ENCODE data around the gene SRGAP1. TPM values are rescaled to one million over a fixed set of nuclear protein-coding genes. Genes with fewer than 3 reads are reported as not detected.

Gene SRGAP1
- total RNA-seq, 1 experiment from 2014 or later, result 65.0 TPM

DNA sequence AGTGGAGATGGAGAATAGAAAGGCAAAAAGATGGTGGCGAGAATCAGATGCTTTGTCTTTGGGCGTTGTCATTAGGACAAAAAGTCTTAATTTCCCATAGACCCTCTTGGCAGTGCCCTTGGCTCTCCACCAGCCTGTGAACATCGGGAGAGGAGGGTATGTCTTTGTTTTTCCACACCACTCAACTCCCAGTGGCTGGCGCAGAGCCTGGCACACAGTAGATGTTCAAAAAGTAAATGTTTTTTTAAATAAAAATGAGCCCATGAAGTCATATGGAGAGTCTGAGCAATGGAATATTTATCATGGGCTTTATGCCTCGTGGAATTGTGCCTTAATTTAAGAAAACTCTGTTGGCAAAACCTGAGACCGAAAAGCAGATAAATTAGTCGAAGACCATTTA lies 90.4 kb downstream of the SRGAP1 start:
- Mint-ChIP-seq H3K4me3 (ENCODE audit: unreplicated experiment) (no peak overlapping the region), H3K27me3 (ENCODE audit: insufficient read depth, unreplicated experiment) (no peaks in the 10 kb centered on the region), H3K9me3 (ENCODE audit: unreplicated experiment) (no peaks in the 10 kb centered on the region), H3K4me1 (ENCODE audit: insufficient read depth, unreplicated experiment) (peaks cover 39% of the 10 kb centered on the region), H3K36me3 (ENCODE audit: insufficient read depth, unreplicated experiment) (peaks cover 22% of the 10 kb centered on the region), H3K27ac (ENCODE audit: low read depth, unreplicated experiment) (peak overlapping the region; percentile 86)
- CTCF ChIA-PET, result interaction anchor here (0.8 kb wide), 1 partner anchor 90 kb away, joined by 3 read pairs; the partner anchor contains the start of gene SRGAP1
- no TSS peak for BruUV-seq (replicated peaks)
- DNase-seq (ENCODE audit: unreplicated experiment), result no peak
- intact Hi-C loops (cut with micrococcal nuclease), result no loop called here
- POLR2A ChIA-PET, result interaction anchor here (0.6 to 0.7 kb wide), 4 partner anchors 17 to 1396 kb away, joined by 3 to 5 read pairs (median 4); no protein-coding TSS in a partner anchor
- TF ChIP-seq CTCF (IDR thresholded peaks at IDR 0.05; ENCODE audit: unreplicated experiment), result no peak

DNA sequence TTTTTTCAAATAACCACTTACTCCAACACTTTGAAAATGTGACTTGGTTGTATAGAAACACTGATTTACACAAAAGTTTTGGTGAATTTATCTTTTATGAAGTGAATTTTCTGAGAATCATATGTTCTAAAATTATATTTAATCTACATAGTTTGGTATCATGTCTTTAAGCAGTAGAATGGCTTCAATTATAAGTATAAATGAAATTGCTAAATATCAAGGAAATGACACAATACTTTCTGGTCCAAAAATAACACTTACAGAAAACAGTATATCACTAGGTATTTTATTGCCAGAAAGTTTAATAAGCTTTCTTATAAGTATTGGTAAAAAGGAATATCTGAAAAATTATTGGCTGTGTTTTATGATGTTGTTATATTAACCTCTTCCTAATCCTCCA lies 90.9 kb downstream of the SRGAP1 start:
- peak overlapping the region; percentile 86 for H3K27ac Mint-ChIP-seq (ENCODE audit: low read depth, unreplicated experiment)
- H3K36me3 Mint-ChIP-seq (ENCODE audit: insufficient read depth, unreplicated experiment), result peaks cover 23% of the 10 kb centered on the region
- no TSS peak for BruUV-seq (replicated peaks)
- H3K4me1 Mint-ChIP-seq (ENCODE audit: insufficient read depth, unreplicated experiment), result peaks cover 42% of the 10 kb centered on the region
- H3K4me3 Mint-ChIP-seq (ENCODE audit: unreplicated experiment), result no peak overlapping the region
- no peaks in the 10 kb centered on the region for H3K27me3 Mint-ChIP-seq (ENCODE audit: insufficient read depth, unreplicated experiment)
- POLR2A ChIA-PET, result interaction anchor here (0.6 to 0.7 kb wide), 3 partner anchors 136 to 1397 kb away, joined by 3 to 5 read pairs (median 4); no protein-coding TSS in a partner anchor
- intact Hi-C loops (cut with micrococcal nuclease), result no loop called here
- no peaks in the 10 kb centered on the region for H3K9me3 Mint-ChIP-seq (ENCODE audit: unreplicated experiment)
- no peak for TF ChIP-seq CTCF (IDR thresholded peaks at IDR 0.05; ENCODE audit: unreplicated experiment)
- DNase-seq (ENCODE audit: unreplicated experiment), result no peak
- CTCF ChIA-PET, result interaction anchor here (0.6 to 1.0 kb wide), 2 partner anchors 91 to 109 kb away, joined by 3 read pairs; partner anchors contain the start of gene SRGAP1

DNA sequence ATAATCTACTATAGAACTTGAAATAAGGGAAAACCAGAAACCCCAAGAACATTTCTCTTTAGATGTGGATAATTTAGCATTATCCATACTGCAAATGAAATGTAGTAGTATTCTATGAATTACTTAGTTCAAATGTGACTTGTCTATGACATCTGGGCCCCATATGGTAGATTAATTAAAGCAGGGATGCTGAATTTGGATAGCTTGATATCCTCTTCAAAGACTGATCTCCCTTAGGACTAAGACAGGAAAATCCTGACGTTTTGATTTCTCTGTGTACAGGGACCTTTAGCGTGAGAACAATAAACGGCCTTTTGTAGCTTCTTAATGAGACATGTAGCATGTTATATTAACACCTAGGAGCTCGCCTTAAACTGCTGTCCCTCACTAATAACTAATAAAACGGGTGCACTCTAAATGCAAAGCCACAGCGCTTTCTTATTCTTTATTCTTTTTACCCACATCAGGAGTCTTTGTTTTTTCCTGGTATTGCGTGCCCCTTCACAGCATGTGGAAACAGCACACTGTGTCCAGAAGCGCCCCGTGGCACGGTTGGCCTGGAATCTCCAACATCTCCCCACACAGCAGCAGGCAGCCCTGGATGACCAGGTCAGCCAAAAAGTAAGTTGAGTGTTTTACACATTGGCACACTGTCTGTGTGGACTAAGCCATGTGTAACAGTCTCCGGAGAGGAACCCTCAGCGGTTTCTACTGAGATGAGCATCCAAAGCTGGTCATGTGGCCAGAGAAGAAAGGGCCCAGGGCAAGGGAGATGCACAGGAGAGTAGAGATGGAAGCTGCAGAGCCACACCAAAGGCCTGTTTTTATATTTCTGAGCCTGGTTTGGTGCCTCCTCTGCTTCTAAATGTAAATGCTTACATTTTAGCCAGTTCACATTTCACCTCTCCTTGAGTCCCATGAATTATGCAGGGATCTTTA lies 93.1 kb downstream of the SRGAP1 start:
- no peaks in the 10 kb centered on the region for H3K9me3 Mint-ChIP-seq (ENCODE audit: unreplicated experiment)
- ChIA-PET POLR2A (no interaction called here), CTCF (interaction anchor here (0.6 to 0.9 kb wide), 2 partner anchors 18 to 93 kb away, joined by 3 read pairs; partner anchors contain the start of gene SRGAP1)
- H3K36me3 Mint-ChIP-seq (ENCODE audit: insufficient read depth, unreplicated experiment), result peaks cover 29% of the 10 kb centered on the region
- BruUV-seq (replicated peaks), result no TSS peak
- no peak overlapping the region for H3K27ac Mint-ChIP-seq (ENCODE audit: low read depth, unreplicated experiment)
- DNase-seq (ENCODE audit: unreplicated experiment), result no peak
- intact Hi-C loops (cut with micrococcal nuclease), result no loop called here
- H3K4me3 Mint-ChIP-seq (ENCODE audit: unreplicated experiment), result no peak overlapping the region
- H3K4me1 Mint-ChIP-seq (ENCODE audit: insufficient read depth, unreplicated experiment), result peaks cover 33% of the 10 kb centered on the region
- TF ChIP-seq CTCF (IDR thresholded peaks at IDR 0.05; ENCODE audit: unreplicated experiment), result no peak
- H3K27me3 Mint-ChIP-seq (ENCODE audit: insufficient read depth, unreplicated experiment), result no peaks in the 10 kb centered on the region

DNA sequence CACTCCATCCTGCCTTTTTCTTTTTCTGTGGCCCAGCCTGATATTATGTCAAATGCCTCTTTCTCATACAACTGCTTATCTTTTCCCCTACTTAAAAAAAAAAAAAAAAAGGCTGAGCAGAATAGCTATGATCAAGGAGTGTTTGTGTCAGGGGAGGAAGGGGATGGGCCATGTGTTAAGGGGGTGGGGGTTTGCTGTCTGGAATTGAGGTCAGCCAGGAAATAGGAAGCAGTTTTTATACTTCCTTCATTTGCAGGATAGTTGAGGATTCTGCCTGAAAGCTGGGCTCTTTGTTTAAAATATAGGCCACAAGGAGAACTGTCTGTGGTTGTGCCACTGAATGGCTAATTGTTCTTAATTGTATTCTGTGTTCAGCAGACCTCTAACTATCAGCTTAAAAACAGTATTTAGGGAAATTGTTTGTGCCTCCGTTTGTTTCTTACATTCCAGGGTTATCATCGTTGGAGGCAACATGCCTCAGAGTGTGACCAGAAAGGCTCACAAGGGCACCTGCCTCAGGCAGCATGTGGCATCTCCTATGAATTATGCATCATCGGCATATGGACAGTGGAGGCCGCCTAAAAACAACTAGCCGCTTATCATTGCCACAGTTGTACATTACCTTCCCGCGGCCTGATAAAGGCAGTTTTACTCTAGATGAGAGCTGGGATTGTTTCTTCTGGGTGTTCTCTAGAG lies 96.0 kb downstream of the SRGAP1 start:
- no peak for DNase-seq (ENCODE audit: unreplicated experiment)
- Mint-ChIP-seq H3K4me1 (ENCODE audit: insufficient read depth, unreplicated experiment) (peaks cover 27% of the 10 kb centered on the region), H3K36me3 (ENCODE audit: insufficient read depth, unreplicated experiment) (peaks cover 40% of the 10 kb centered on the region), H3K27me3 (ENCODE audit: insufficient read depth, unreplicated experiment) (no peaks in the 10 kb centered on the region), H3K27ac (ENCODE audit: low read depth, unreplicated experiment) (no peak overlapping the region), H3K4me3 (ENCODE audit: unreplicated experiment) (no peak overlapping the region), H3K9me3 (ENCODE audit: unreplicated experiment) (peaks cover 6% of the 10 kb centered on the region)
- BruUV-seq (replicated peaks), result no TSS peak
- ChIA-PET POLR2A (interaction anchor here (1.4 to 1.9 kb wide), 4 partner anchors 8 to 15 kb away, joined by 3 to 8 read pairs (median 6); no protein-coding TSS in a partner anchor), CTCF (interaction anchor here (0.7 to 1.0 kb wide), 5 partner anchors 10 to 98 kb away, joined by 3 to 6 read pairs (median 3); no protein-coding TSS in a partner anchor)
- intact Hi-C loops (cut with micrococcal nuclease), result no loop called here
- no peak for TF ChIP-seq CTCF (IDR thresholded peaks at IDR 0.05; ENCODE audit: unreplicated experiment)
